Measurements from ENCODE around the gene MEGF8.

GRCh38 chr19:42285541-42285941 is 39.9 kb upstream of the MEGF8 start:
- TF ChIP-seq EZH2 (IDR thresholded peaks at IDR 0.05; ENCODE audit: insufficient read depth, poor library complexity, severe bottlenecking): no peak
- no peak for TF ChIP-seq EZH2phosphoT487 (IDR thresholded peaks at IDR 0.05; ENCODE audit: insufficient read depth, low read depth)
